Stomach (tissue), 9 donors: Measurements from ENCODE around the gene IREB2. TPM values are rescaled to one million over a fixed set of nuclear protein-coding genes. Genes with fewer than 3 reads are reported as not detected.

Source experiments
- DNase-seq, 2 donors: peaks; one replicate each; pipeline versions ENCODE4 v3.0.0 to v3.0.0-alpha.2; 2013 to 2019
- H3K27ac ChIP-seq, 5 donors: fragments of 200-600 bp in 4 of 5; sonication (generic) in 4 of 5; one replicate each; pipeline ENCODE4 v1.5.1; 2013 to 2019; ENCODE audit warnings: mild to moderate bottlenecking in 1 of 5, moderate library complexity in 1 of 5
- H3K27me3 ChIP-seq, 3 donors: fragments of 200-600 bp; sonication (generic); one replicate each; pipeline ENCODE4 v1.5.1; 2017 to 2019; ENCODE audit warnings: mixed run types in 1 of 3
- H3K36me3 ChIP-seq, 4 donors: fragments of 200-600 bp; sonication (generic); 1 replicate in 3 of 4; 2 replicates in 1 of 4; pipeline ENCODE4 v1.5.1; 2016 to 2019
- H3K4me1 ChIP-seq, 4 donors: fragments of 200-600 bp; sonication (generic); one replicate each; pipeline ENCODE4 v1.5.1; 2016 to 2019
- H3K4me3 ChIP-seq, 4 donors: fragments of 200-600 bp; sonication (generic) in 3 of 4; one replicate each; pipeline ENCODE4 v1.5.1; 2016 to 2019; ENCODE audit warnings: mild to moderate bottlenecking in 1 of 4
- H3K9me3 ChIP-seq, 4 donors: fragments of 200-600 bp; sonication (generic); one replicate each; pipeline ENCODE4 v1.5.1; 2016 to 2019
- EP300 ChIP-seq: sonication (generic); formaldehyde crosslinking; IDR thresholded peaks from one replicate; pipeline ENCODE4 v1.6.1; 2017; ENCODE audit warnings: antibody characterized with exemption
- POLR2A ChIP-seq, 4 donors: fragments of 450-650 bp; IDR thresholded peaks; one replicate each; pipeline ENCODE4 v1.6.1; 2016; ENCODE audit warnings: antibody characterized with exemption in 4 of 4, control low read depth in 2 of 4, mild to moderate bottlenecking in 1 of 4, moderate library complexity in 1 of 4
- POLR2AphosphoS5 ChIP-seq, 3 donors: sonication (generic); formaldehyde crosslinking; IDR thresholded peaks; one replicate each; pipeline ENCODE4 v1.6.1; 2016; ENCODE audit warnings: antibody characterized with exemption in 3 of 3
- WGBS, 5 donors: extraction: QIAGEN DNeasy Blood & Tissue Kit in 3 of 5; methylation state at CpG; one replicate each; pipeline versions ENCODE4 v1.1.5 to v1.1.7; 2013 to 2018; 5-methylcytosine and 5-hydroxymethylcytosine counted together
- intact Hi-C: fragments of 100-400 bp; cut with DNase I; formaldehyde crosslinking; loops from one replicate; pipeline ENCODE4 v1.15.1; 2023; ENCODE audit warnings: low total_unique reads
- polyA plus RNA-seq, 3 donors: library from polyadenylated mRNA; stranded (reverse); fragments of 200-250 nt; gene quantifications; one replicate each; pipeline ENCODE4 v1.2.3, GENCODE V29; 2013
- total RNA-seq, 5 donors: library from RNA; depleted of rRNA; stranded (reverse); fragments of >200 nt; gene quantifications; one replicate each; pipeline versions ENCODE4 v1.1.0 to v1.2.3, GENCODE V29; 2014 to 2016
- TF ChIP-seq, protein P1 (sequence below), 7 experiments: fragments of 450-650 bp in 4 of 7; fragments of 200-600 bp in 3 of 7; sonication (generic) in 3 of 7; IDR thresholded peaks; one replicate each; pipeline ENCODE4 v1.5.1; 2016 to 2019; ENCODE audit warnings: antibody characterized with exemption in 7 of 7, control low read depth in 2 of 7, mild to moderate bottlenecking in 1 of 7
- donor health status: healthy with polysubstance abuse.
- donor health status: Bipolar disorder and iron deficiency.
- donor health status: healthy.

The IREB2 gene
- total and polyA plus RNA-seq, 8 donors = 7.0 to 248 (median 67.5) TPM

DNA sequence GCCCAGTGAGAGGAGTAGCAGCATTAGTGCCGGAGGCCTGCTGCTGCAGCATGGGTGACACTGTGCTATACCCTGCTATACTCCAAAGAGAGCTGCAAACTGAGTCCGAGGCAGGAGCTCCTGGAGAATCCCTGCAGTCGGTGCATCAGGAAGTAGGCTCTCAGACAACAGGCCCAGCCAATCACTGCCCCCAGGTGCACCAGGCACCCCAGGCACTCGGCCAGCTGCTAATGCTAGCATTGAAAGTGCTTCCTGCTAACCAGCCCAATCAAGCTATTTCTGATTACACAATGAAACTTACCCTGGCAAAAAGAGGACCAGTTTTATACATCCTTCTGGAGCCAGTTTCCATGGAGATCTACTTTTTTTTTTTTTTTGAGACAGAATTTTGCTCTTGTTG lies 45.6 kb upstream of the IREB2 start:
- H3K36me3 ChIP-seq = no peaks in the 10 kb centered on the region
- peak; percentile 58 to 73 for DNase-seq
- H3K4me1 ChIP-seq = peaks cover 4 to 13% (median 9%) of the 10 kb centered on the region in 4 donors
- H3K4me3 ChIP-seq = no peak overlapping the region
- H3K27ac ChIP-seq = no peak overlapping the region
- TF ChIP-seq POLR2A (IDR thresholded peaks at IDR 0.05) (no peak), EP300 (no peak), POLR2AphosphoS5 (IDR thresholded peaks at IDR 0.05) (peak in 1 of 3 donors; percentile 6)
- TF ChIP-seq, protein P1, sequence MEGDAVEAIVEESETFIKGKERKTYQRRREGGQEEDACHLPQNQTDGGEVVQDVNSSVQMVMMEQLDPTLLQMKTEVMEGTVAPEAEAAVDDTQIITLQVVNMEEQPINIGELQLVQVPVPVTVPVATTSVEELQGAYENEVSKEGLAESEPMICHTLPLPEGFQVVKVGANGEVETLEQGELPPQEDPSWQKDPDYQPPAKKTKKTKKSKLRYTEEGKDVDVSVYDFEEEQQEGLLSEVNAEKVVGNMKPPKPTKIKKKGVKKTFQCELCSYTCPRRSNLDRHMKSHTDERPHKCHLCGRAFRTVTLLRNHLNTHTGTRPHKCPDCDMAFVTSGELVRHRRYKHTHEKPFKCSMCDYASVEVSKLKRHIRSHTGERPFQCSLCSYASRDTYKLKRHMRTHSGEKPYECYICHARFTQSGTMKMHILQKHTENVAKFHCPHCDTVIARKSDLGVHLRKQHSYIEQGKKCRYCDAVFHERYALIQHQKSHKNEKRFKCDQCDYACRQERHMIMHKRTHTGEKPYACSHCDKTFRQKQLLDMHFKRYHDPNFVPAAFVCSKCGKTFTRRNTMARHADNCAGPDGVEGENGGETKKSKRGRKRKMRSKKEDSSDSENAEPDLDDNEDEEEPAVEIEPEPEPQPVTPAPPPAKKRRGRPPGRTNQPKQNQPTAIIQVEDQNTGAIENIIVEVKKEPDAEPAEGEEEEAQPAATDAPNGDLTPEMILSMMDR (IDR thresholded peaks at IDR 0.05) = no peak
- 31 to 54% (median 47%) methylated on average over 4 of the region's 4 CpGs for WGBS, 5 donors
- intact Hi-C loops = no loop called here
- no peaks in the 10 kb centered on the region for H3K9me3 ChIP-seq
- peaks cover 0 to 10% (median 0%) of the 10 kb centered on the region in 3 donors for H3K27me3 ChIP-seq

DNA sequence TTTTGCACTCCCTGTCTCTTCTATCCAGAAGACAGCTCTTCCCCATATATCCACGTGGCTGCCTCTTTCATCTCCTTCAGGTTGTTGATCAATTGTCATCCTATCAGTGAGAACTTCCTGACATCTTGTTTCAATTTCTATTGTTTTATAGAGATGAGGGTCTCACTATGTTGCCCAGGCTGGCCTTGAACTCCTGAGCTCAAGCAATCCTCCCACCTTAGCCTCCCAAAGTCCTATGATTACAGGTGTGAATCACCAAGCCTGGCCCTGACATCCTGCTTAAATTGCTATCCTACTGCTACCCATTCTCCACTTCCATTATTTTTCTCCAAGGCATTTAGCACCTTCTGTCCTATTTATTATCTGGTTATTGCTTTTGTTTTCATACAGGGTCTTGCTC lies 44.9 kb upstream of the IREB2 start:
- DNase-seq = no peak
- Histone ChIP-seq H3K4me1 (peaks cover 5 to 16% (median 9%) of the 10 kb centered on the region in 4 donors), H3K36me3 (no peaks in the 10 kb centered on the region), H3K9me3 (no peaks in the 10 kb centered on the region), H3K27ac (no peak overlapping the region), H3K27me3 (peaks cover 0 to 10% (median 0%) of the 10 kb centered on the region in 3 donors), H3K4me3 (no peak overlapping the region)
- intact Hi-C loops = no loop called here
- 44 to 59% (median 55%) methylated on average over 1 of the region's 1 CpG for WGBS, 5 donors
- no peak for TF ChIP-seq POLR2AphosphoS5 (IDR thresholded peaks at IDR 0.05)
- TF ChIP-seq, protein P1 (IDR thresholded peaks at IDR 0.05) = no peak
- no peak for TF ChIP-seq POLR2A (IDR thresholded peaks at IDR 0.05)
- TF ChIP-seq EP300 = no peak

DNA sequence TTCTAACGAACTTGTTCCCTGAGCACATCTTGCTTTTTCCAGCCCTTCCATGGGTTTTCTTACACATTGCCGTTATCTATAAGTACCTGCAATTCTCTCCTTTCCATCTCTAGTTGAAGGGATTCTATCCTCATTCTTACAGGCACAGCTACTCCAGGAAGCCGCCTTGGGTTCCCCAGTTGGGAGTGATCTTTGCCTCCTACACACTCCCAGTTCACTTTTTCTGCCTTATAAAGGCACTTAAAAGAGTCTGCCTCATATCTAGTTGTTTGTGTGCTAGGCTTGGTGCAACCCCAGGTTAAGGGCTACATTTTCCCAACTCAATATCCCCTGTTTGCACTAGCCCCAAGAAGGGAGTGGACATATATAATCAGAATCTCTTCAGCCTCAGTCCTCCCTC lies 44.0 kb upstream of the IREB2 start:
- TF ChIP-seq POLR2AphosphoS5 (IDR thresholded peaks at IDR 0.05) (no peak), POLR2A (IDR thresholded peaks at IDR 0.05) (no peak), EP300 (no peak)
- TF ChIP-seq, protein P1 (IDR thresholded peaks at IDR 0.05) = no peak
- Histone ChIP-seq H3K4me3 (no peak overlapping the region), H3K36me3 (no peaks in the 10 kb centered on the region), H3K27ac (no peak overlapping the region), H3K4me1 (peaks cover 5 to 16% (median 11%) of the 10 kb centered on the region in 4 donors), H3K9me3 (no peaks in the 10 kb centered on the region), H3K27me3 (peaks cover 0 to 5% (median 0%) of the 10 kb centered on the region in 3 donors)
- no peak for DNase-seq
- WGBS, 5 donors = 87 to 95% (median 90%) methylated on average over 3 of the region's 3 CpGs
- intact Hi-C loops = no loop called here

DNA sequence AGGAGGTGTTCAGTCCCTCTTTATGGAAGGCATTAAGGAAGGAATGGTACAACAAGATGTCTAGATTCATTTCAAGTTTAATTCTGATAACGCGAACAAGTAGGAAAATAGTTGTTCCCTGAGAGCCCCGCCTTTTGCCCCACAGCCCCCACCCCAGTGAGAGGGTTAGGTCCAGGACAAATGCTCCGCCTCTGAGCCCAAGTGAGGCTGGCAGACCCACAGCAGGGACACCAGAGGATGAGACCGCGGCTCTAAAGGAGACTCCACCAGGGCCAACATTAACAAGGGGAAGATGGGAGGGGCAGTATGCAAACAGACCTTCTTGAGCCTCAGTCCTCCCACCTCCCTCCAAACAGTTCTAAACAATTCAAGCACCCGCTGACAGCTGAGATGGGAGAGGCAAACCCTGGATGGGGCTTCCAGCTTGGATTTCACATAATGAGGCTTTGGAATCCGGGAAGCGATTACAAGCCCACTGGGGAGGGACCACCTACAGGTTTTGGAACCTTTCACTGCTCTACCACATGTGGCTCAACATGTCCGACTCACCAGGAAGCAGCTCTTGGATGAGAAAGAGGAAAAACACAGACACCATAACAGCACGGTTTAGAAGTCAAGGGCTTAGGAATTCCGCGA lies 42.9 kb upstream of the IREB2 start:
- no peaks in the 10 kb centered on the region for H3K36me3 ChIP-seq
- TF ChIP-seq POLR2A (IDR thresholded peaks at IDR 0.05) = no peak
- no peak for TF ChIP-seq EP300
- TF ChIP-seq, protein P1 (IDR thresholded peaks at IDR 0.05) = no peak
- TF ChIP-seq POLR2AphosphoS5 (IDR thresholded peaks at IDR 0.05) = no peak
- WGBS, 5 donors = 58 to 71% (median 65%) methylated on average over 12 to 13 of the region's 13 CpGs

More for the DNA sequence above, 42.9 kb upstream of the IREB2 start:
- intact Hi-C loops = no loop called here
- peak; percentile 13 to 55 for DNase-seq
- H3K27me3 ChIP-seq = no peaks in the 10 kb centered on the region
- no peak overlapping the region for H3K27ac ChIP-seq
- H3K4me1 ChIP-seq = peaks cover 5 to 16% (median 11%) of the 10 kb centered on the region in 4 donors
- no peaks in the 10 kb centered on the region for H3K9me3 ChIP-seq
- H3K4me3 ChIP-seq = no peak overlapping the region
